CD14-positive monocyte (primary cell): Measurements from ENCODE around the gene PPBP. TPM values are rescaled to one million over a fixed set of nuclear protein-coding genes. Genes with fewer than 3 reads are reported as not detected.
A peak's percentile ranks its signal among the peaks of the same experiment; 100 is the strongest.
"Not testable (repeated sequence)": the region's sequence is repeated elsewhere in the genome, so short reads cannot be mapped to it uniquely, and the experiment has no call there.

Experiments
- DNase-seq, 3 donors: peaks; one replicate each; pipeline ENCODE4 v3.0.0-alpha.2; 2011 to 2022
- H2AFZ ChIP-seq: 2 replicates; pipeline ENCODE4 v1.6.0; 2012; ENCODE audit warnings: mild to moderate bottlenecking, low read depth, low read length, inconsistent platforms; ENCODE audit not compliant: insufficient read depth, poor library complexity, severe bottlenecking
- H3K27ac ChIP-seq, 2 donors: 1 replicate in 1 of 2; 2 replicates in 1 of 2; pipeline ENCODE4 v1.5.1; 2012 to 2013; ENCODE audit warnings: low read length in 2 of 2, control low read depth in 1 of 2, inconsistent platforms in 1 of 2, low read depth in 1 of 2, mild to moderate bottlenecking in 1 of 2
- H3K27me3 ChIP-seq, 2 donors: one replicate each; pipeline versions ENCODE4 v1.6.0 to v1.6.1; 2011 to 2013; ENCODE audit warnings: low read length in 2 of 2; ENCODE audit not compliant: control insufficient read depth in 2 of 2, insufficient read depth in 2 of 2
- H3K36me3 ChIP-seq, 2 donors: replicated peaks in 1 of 2; 1 replicate in 1 of 2; 2 replicates in 1 of 2; pipeline versions ENCODE4 v1.5.1 to v1.6.1; 2012 to 2013; ENCODE audit warnings: low read length in 2 of 2, control low read depth in 1 of 2, inconsistent platforms in 1 of 2, mild to moderate bottlenecking in 1 of 2; ENCODE audit not compliant: insufficient read depth in 2 of 2, control insufficient read depth in 1 of 2
- H3K4me1 ChIP-seq, 2 donors: 1 replicate in 1 of 2; 2 replicates in 1 of 2; pipeline versions ENCODE4 v1.5.1 to v1.6.1; 2012 to 2013; ENCODE audit warnings: low read length in 2 of 2, control low read depth in 1 of 2, inconsistent platforms in 1 of 2, mild to moderate bottlenecking in 1 of 2, moderate library complexity in 1 of 2; ENCODE audit not compliant: insufficient read depth in 2 of 2, control insufficient read depth in 1 of 2
- H3K4me2 ChIP-seq: replicated peaks from 2 replicates; pipeline ENCODE3; 2012; ENCODE audit warnings: low read length, moderate library complexity, mild to moderate bottlenecking; ENCODE audit not compliant: poor library complexity, severe bottlenecking; ENCODE audit errors: extremely low read depth
- H3K4me3 ChIP-seq, 3 experiments: fragments of 200-600 bp in 1 of 3; sonication (generic) in 1 of 3; replicated peaks in 1 of 3; 1 replicate in 2 of 3; 2 replicates in 1 of 3; pipeline ENCODE4 v1.5.1; 2011 to 2013; ENCODE audit warnings: low read length in 3 of 3, mild to moderate bottlenecking in 3 of 3, control low read depth in 2 of 3, low read depth in 2 of 3, inconsistent platforms in 1 of 3, moderate library complexity in 1 of 3
- H3K79me2 ChIP-seq: 2 replicates; pipeline ENCODE4 v1.6.0; 2012; ENCODE audit warnings: mild to moderate bottlenecking, control low read depth, inconsistent platforms, low read length, moderate library complexity; ENCODE audit not compliant: insufficient read depth
- H3K9ac ChIP-seq: 2 replicates; pipeline ENCODE4 v1.6.0; 2017; ENCODE audit warnings: low read length, mild to moderate bottlenecking; ENCODE audit not compliant: insufficient read depth, poor library complexity, severe bottlenecking
- H3K9me3 ChIP-seq, 2 donors: replicated peaks in 1 of 2; 1 replicate in 1 of 2; 2 replicates in 1 of 2; pipeline versions ENCODE4 v1.5.1 to v1.6.1; 2012 to 2013; ENCODE audit warnings: low read length in 2 of 2, control low read depth in 1 of 2; ENCODE audit not compliant: control insufficient read depth in 1 of 2, insufficient read depth in 1 of 2
- H4K20me1 ChIP-seq: 2 replicates; pipeline ENCODE4 v1.6.0; 2012; ENCODE audit warnings: mild to moderate bottlenecking, low read length, control low read depth, moderate library complexity; ENCODE audit not compliant: insufficient read depth
- H3K27ac Mint-ChIP-seq, 7 donors: one replicate each; pipeline ENCODE4 v1.8.0; 2020; ENCODE audit warnings: mild to moderate bottlenecking in 7 of 7, mixed read lengths in 7 of 7, moderate library complexity in 6 of 7, inconsistent platforms in 2 of 7
- H3K27me3 Mint-ChIP-seq, 3 donors: one replicate each; pipeline ENCODE4 v1.8.0; 2021 to 2022; ENCODE audit warnings: low read depth in 3 of 3, mild to moderate bottlenecking in 3 of 3, mixed read lengths in 3 of 3, moderate library complexity in 3 of 3, inconsistent platforms in 1 of 3
- H3K36me3 Mint-ChIP-seq, 2 donors: one replicate each; pipeline ENCODE4 v1.8.0; 2020; ENCODE audit warnings: mixed read lengths in 2 of 2, inconsistent platforms in 1 of 2, mild to moderate bottlenecking in 1 of 2
- H3K4me1 Mint-ChIP-seq: one replicate; pipeline ENCODE4 v1.8.0; 2020; ENCODE audit warnings: mild to moderate bottlenecking, mixed read lengths
- H3K4me3 Mint-ChIP-seq, 2 donors: one replicate each; pipeline ENCODE4 v1.8.0; 2020; ENCODE audit warnings: mild to moderate bottlenecking in 2 of 2, mixed read lengths in 2 of 2, moderate library complexity in 1 of 2
- H3K9me3 Mint-ChIP-seq, 7 donors: one replicate each; pipeline ENCODE4 v1.8.0; 2020 to 2022; ENCODE audit warnings: mixed read lengths in 7 of 7, mild to moderate bottlenecking in 6 of 7, moderate library complexity in 6 of 7, inconsistent platforms in 2 of 7
- CTCF ChIP-seq: fragments of 200-600 bp; IDR thresholded peaks from one replicate; pipeline ENCODE4 v1.8.0; 2022; ENCODE audit warnings: antibody characterized with exemption, mild to moderate bottlenecking
- WGBS: methylation state at CpG from one replicate; pipeline ENCODE4 v1.1.5; 2013; ENCODE audit warnings: missing lambda C conversion rate; ENCODE audit not compliant: insufficient coverage; 5-methylcytosine and 5-hydroxymethylcytosine counted together
- intact Hi-C, 2 donors: fragments of 100-400 bp; cut with micrococcal nuclease; formaldehyde crosslinking; loops; one replicate each; pipeline versions ENCODE4 v1.15.0 to v1.15.1; 2023
- polyA plus RNA-seq, 3 donors: library from polyadenylated mRNA; depleted of rRNA in 1 of 3; unstranded in 2 of 3; stranded (reverse) in 1 of 3; fragments of 300-500 nt in 2 of 3; fragments of >200 nt in 1 of 3; fragmentation: Illumina TruSeq in 2 of 3; gene quantifications; 1 replicate in 2 of 3; 2 replicates in 1 of 3; pipeline ENCODE4 v1.2.3, GENCODE V29; 2012 to 2021

Gene PPBP
- polyA plus RNA-seq, 3 donors, result 0.65 to 63.1 (median 16.3) TPM

GRCh38 chr4:73984736-73985527, 3.1 kb downstream of the PPBP start:
- Histone ChIP-seq H3K4me3 (no peak overlapping the region), H3K79me2 (no peaks in the 10 kb centered on the region), H3K27ac (no peak overlapping the region), H3K9ac (no peak overlapping the region), H3K4me1 (peaks cover 0 to 4% of the 10 kb centered on the region in 2 donors), H3K36me3 (no peaks in the 10 kb centered on the region), H3K4me2 (no peak overlapping the region), H2AFZ (no peak overlapping the region), H3K27me3 (peaks cover 0 to 6% of the 10 kb centered on the region in 2 donors), H4K20me1 (no peaks in the 10 kb centered on the region), H3K9me3 (no peaks in the 10 kb centered on the region)
- Mint-ChIP-seq H3K4me3 (no peak overlapping the region), H3K9me3 (peaks cover 0 to 3% (median 0%) of the 10 kb centered on the region in 7 donors), H3K27ac (no peak overlapping the region), H3K4me1 (peaks cover 10% of the 10 kb centered on the region), H3K36me3 (no peaks in the 10 kb centered on the region), H3K27me3 (peaks cover 4 to 9% (median 8%) of the 10 kb centered on the region in 3 donors)
- no peak for DNase-seq
- intact Hi-C loops, result no loop called here
- no peak for TF ChIP-seq CTCF
- no CpG with 5 or more reads among the region's 4 CpGs for WGBS

- H4K20me1 ChIP-seq, H3K27ac Mint-ChIP-seq, H3K9me3 Mint-ChIP-seq, H2AFZ ChIP-seq, H3K27ac ChIP-seq, H3K27me3 ChIP-seq, H3K4me2 ChIP-seq, H3K27me3 Mint-ChIP-seq, intact Hi-C loops, H3K36me3 ChIP-seq, H3K4me1 Mint-ChIP-seq, H3K36me3 Mint-ChIP-seq, H3K9me3 ChIP-seq, H3K79me2 ChIP-seq, H3K9ac ChIP-seq, DNase-seq, H3K4me1 ChIP-seq, H3K4me3 ChIP-seq: not testable (repeated sequence)
- 100% methylated on average over 1 of the region's 7 CpGs for WGBS
- H3K4me3 Mint-ChIP-seq, result peak overlapping the region in 1 of 2 donors; percentile 27
Measured at GRCh38 chr4:73981175-73981574, 6.8 kb downstream of the PPBP start.
